Upper lobe of right lung (tissue), 1 donor: Measurements from ENCODE around the gene NID1. TPM values are rescaled to one million over a fixed set of nuclear protein-coding genes. Genes with fewer than 3 reads are reported as not detected.
A peak's percentile ranks its signal among the peaks of the same experiment; 100 is the strongest.

Experiments used
- ATAC-seq: fragments of 200-7000 bp; cut with Tn5 transposase; one replicate; pipeline ENCODE4 v1.9.1; 2020; ENCODE audit warnings: mild to moderate bottlenecking, moderate library complexity
- DNase-seq: peaks from one replicate; pipeline ENCODE4 v3.0.0-alpha.2; 2020
- H3K27ac ChIP-seq: fragments of 200-600 bp; one replicate; pipeline ENCODE4 v1.8.0; 2022
- H3K27me3 ChIP-seq: fragments of 200-600 bp; one replicate; pipeline ENCODE4 v1.8.0; 2022; ENCODE audit warnings: mild to moderate bottlenecking
- H3K36me3 ChIP-seq: fragments of 200-600 bp; one replicate; pipeline ENCODE4 v1.8.0; 2022
- H3K4me1 ChIP-seq: fragments of 200-600 bp; one replicate; pipeline ENCODE4 v1.8.0; 2022
- H3K4me3 ChIP-seq: fragments of 200-600 bp; one replicate; pipeline ENCODE4 v1.8.0; 2022; ENCODE audit warnings: mild to moderate bottlenecking
- H3K9me3 ChIP-seq: fragments of 200-600 bp; one replicate; pipeline ENCODE4 v1.8.0; 2022
- intact Hi-C: fragments of 100-400 bp; cut with DNase I; formaldehyde crosslinking; loops from one replicate; pipeline ENCODE4 v1.11.0; 2022
- total RNA-seq: library from RNA; stranded (reverse); fragmentation: NEBNext Ultra II Directional; extraction: Animal tissue kit (Norgen Biotek cat#: 25700); gene quantifications from one replicate; pipeline ENCODE4 v1.2.1, GENCODE V29; 2021
- TF ChIP-seq, protein P1 (sequence below): fragments of 200-600 bp; IDR thresholded peaks from one replicate; pipeline ENCODE4 v1.8.0; 2022; ENCODE audit warnings: antibody characterized with exemption
- donor health status: DM: no; HTN: yes; CAD: no; lungs with severe emphysema.

The NID1 gene
- total RNA-seq, 1 donor from 2014 or later = 60.5 TPM

DNA sequence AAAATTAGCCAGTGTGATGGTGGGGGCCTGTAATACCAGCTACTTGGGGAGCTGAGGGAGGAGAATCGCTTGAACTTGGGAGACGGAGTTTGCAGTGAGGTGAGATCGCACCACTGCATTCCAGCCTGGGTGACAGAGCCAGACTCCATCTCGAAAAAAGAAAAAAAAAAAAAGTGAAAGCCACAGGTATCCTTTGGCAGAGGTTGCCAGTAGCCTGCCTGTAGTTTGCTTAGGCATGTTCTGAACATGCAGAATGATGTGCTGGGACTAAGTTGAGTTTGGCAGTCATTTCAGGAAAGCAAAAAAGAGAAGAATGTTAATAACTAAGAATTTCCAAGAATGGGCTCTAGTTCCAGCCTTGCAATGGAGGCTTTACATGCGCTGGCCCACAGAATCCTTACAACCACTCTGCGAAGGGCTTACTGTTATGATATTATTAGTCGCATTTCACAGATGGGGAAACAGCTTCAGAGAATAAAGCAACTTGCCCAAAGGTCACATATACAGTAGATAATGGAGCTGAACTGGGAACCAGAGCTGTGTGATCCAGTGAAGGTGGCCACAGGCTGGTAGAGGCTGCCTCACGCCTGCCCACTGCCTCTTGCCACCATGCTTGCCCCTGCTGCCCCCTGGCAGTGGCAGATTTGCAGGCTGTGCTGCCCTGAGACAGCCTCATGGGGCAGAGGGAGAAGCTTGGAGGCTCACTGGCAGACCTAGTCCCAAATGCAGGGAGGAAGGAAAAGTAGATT, 131.7 kb downstream of the NID1 start:
- Histone ChIP-seq H3K4me3 (no peak overlapping the region), H3K27ac (peak overlapping the region; percentile 44), H3K27me3 (no peaks in the 10 kb centered on the region), H3K36me3 (no peaks in the 10 kb centered on the region), H3K4me1 (peaks cover 35% of the 10 kb centered on the region), H3K9me3 (no peaks in the 10 kb centered on the region)
- TF ChIP-seq, protein P1, sequence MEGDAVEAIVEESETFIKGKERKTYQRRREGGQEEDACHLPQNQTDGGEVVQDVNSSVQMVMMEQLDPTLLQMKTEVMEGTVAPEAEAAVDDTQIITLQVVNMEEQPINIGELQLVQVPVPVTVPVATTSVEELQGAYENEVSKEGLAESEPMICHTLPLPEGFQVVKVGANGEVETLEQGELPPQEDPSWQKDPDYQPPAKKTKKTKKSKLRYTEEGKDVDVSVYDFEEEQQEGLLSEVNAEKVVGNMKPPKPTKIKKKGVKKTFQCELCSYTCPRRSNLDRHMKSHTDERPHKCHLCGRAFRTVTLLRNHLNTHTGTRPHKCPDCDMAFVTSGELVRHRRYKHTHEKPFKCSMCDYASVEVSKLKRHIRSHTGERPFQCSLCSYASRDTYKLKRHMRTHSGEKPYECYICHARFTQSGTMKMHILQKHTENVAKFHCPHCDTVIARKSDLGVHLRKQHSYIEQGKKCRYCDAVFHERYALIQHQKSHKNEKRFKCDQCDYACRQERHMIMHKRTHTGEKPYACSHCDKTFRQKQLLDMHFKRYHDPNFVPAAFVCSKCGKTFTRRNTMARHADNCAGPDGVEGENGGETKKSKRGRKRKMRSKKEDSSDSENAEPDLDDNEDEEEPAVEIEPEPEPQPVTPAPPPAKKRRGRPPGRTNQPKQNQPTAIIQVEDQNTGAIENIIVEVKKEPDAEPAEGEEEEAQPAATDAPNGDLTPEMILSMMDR = peak; percentile 8
- ATAC-seq (peak; percentile 73), DNase-seq (peak; percentile 70)
- intact Hi-C loops = no loop called here

- H3K36me3 ChIP-seq = no peaks in the 10 kb centered on the region
- DNase-seq (peak; percentile 73), ATAC-seq (peak; percentile 84)
- no peak overlapping the region for H3K4me3 ChIP-seq
- H3K27ac ChIP-seq = peak overlapping the region; percentile 2
- intact Hi-C loops = no loop called here
- H3K4me1 ChIP-seq = peaks cover 25% of the 10 kb centered on the region
- H3K27me3 ChIP-seq = no peaks in the 10 kb centered on the region
- no peaks in the 10 kb centered on the region for H3K9me3 ChIP-seq
- TF ChIP-seq, protein P1 = no peak
Observed at GRCh38 chr1:235932090-235932510, 132.8 kb downstream of the NID1 start.

DNA sequence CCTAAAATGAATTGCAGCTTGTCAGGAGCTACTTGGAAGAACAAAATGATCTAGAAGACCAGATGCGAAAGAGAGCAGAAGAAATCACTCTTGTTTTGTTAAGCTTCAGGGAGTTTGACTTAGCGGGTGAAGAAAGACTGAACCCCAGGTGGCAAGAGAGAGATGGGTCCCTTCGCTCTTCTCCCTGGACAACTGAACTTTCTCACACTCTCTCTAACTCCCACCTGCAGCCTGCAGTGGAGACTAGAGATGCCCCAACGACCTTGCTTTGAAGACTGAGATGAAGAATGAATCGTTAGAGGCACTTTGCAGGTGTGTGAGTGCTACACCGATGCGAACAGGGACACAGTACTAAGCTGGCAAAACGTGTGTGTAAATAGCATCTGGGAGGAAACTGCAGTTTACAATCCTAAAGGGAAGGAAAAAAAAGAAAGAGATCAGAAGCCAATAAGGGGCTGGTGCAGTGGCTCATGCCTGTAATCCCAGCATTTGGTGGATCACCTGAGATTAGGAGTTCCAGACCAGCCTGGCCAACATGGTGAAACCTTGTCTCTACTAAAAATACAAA, 133.6 kb downstream of the NID1 start:
- no peak overlapping the region for H3K4me3 ChIP-seq
- H3K27ac ChIP-seq = no peak overlapping the region
- H3K9me3 ChIP-seq = no peaks in the 10 kb centered on the region
- H3K27me3 ChIP-seq = no peaks in the 10 kb centered on the region
- ATAC-seq = no peak
- no peak for DNase-seq
- TF ChIP-seq, protein P1 = no peak
- peaks cover 25% of the 10 kb centered on the region for H3K4me1 ChIP-seq
- intact Hi-C loops = no loop called here
- no peaks in the 10 kb centered on the region for H3K36me3 ChIP-seq

DNA sequence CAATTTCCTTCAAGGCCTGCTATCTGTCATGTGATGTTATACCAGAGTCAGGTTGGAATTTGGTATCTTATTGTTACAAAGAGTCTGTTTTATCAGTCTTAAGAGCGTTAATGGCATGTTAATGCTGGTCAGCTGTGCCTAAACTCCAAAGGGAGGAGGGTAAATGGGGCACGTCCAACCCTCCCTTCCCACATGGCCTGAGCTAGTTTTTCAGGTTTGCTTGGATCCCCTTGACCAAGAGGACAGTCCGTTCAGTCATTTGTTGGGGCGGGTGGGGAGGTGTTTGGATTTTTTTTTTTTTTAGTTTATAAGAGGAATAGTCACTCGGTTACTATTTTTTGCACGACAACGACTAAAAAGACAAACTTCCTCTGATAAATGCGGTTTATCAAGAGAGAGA, 134.3 kb downstream of the NID1 start:
- Histone ChIP-seq H3K9me3 (no peaks in the 10 kb centered on the region), H3K36me3 (no peaks in the 10 kb centered on the region), H3K4me3 (no peak overlapping the region), H3K27ac (no peak overlapping the region), H3K27me3 (no peaks in the 10 kb centered on the region), H3K4me1 (peaks cover 25% of the 10 kb centered on the region)
- DNase-seq (no peak), ATAC-seq (peak; percentile 70)
- TF ChIP-seq, protein P1 = no peak
- intact Hi-C loops = no loop called here

- Histone ChIP-seq H3K27ac (no peak overlapping the region), H3K27me3 (no peaks in the 10 kb centered on the region), H3K4me1 (peaks cover 29% of the 10 kb centered on the region), H3K36me3 (no peaks in the 10 kb centered on the region), H3K9me3 (no peaks in the 10 kb centered on the region), H3K4me3 (no peak overlapping the region)
- ATAC-seq (no peak), DNase-seq (no peak)
- TF ChIP-seq, protein P1 = no peak
- intact Hi-C loops = no loop called here
Observed at GRCh38 chr1:235929216-235929615, 135.7 kb downstream of the NID1 start.
